ENCODE data around the gene HS3ST6. TPM values are rescaled to one million over a fixed set of nuclear protein-coding genes. Genes with fewer than 3 reads are reported as not detected.

Gene HS3ST6
- total RNA-seq, 2 donors from 2014 or later: not detected

DNA sequence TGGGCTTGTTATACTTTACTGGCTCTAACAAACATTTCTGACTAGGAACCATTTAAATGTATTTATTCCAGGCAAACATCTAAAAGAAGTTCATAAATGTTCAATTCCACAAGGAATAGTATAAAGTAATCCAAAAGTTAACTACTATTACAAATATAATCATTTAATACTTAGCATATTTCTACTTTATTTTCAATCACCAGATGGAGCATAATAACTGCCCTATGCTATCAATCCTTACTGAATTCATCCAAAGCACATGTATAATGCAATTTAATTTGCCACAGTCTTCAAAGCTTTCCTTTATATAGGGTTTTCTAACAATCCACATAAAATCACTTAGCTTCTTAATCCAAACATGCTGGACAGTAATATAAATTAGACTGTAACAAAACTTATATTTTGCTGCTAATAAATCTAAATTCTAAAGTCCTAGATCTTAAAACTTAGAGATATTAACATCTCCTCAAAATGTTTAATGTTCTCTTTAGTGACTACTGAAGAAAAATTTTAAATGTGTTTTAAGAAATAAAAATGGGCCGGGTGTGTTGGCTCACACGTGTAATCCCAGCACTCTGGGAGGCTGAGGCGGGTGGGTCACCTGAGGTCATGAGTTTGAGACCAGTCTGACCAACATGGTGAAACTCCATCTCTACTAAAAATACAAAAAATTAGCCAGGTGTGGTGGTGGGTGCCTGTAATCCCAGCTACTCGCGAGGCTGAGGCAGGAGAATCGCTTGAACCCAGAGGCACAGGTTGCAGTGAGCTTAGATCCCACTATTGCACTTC, 52.1 kb downstream of the HS3ST6 start:
- no peaks in the 10 kb centered on the region for H3K36me3 Mint-ChIP-seq (ENCODE audit: low read depth)
- no peak overlapping the region for H3K4me3 Mint-ChIP-seq
- Histone ChIP-seq H3K4me3 (ENCODE audit: low read length) (no peak overlapping the region), H3K27me3 (ENCODE audit: control insufficient read depth, insufficient read depth, low read length, poor library complexity, severe bottlenecking) (peaks cover 32% of the 10 kb centered on the region), H3K4me1 (ENCODE audit: control insufficient read depth, insufficient read depth, low read length) (no peaks in the 10 kb centered on the region), H3K9ac (ENCODE audit: extremely low read depth, low read length, poor library complexity, severe bottlenecking) (no peak overlapping the region), H3K36me3 (ENCODE audit: control insufficient read depth, insufficient read depth, low read length) (no peaks in the 10 kb centered on the region), H3K9me3 (ENCODE audit: control insufficient read depth, low read length) (no peaks in the 10 kb centered on the region), H3K27ac (ENCODE audit: low read depth, low read length) (no peak overlapping the region)
- peaks cover 31% of the 10 kb centered on the region for H3K27me3 Mint-ChIP-seq (ENCODE audit: insufficient read depth)
- no peak overlapping the region for H3K27ac Mint-ChIP-seq
- no peak for DNase-seq
- 68 to 79% methylated on average over 3 to 6 of the region's 6 CpGs for WGBS, 2 experiments (ENCODE audit: insufficient coverage in 1 of 2, insufficient read length in 1 of 2)
- no peaks in the 10 kb centered on the region for H3K4me1 Mint-ChIP-seq
- no peaks in the 10 kb centered on the region for H3K9me3 Mint-ChIP-seq
- TF ChIP-seq CTCF (conservative IDR thresholded peaks at IDR 0.05): no peak

DNA sequence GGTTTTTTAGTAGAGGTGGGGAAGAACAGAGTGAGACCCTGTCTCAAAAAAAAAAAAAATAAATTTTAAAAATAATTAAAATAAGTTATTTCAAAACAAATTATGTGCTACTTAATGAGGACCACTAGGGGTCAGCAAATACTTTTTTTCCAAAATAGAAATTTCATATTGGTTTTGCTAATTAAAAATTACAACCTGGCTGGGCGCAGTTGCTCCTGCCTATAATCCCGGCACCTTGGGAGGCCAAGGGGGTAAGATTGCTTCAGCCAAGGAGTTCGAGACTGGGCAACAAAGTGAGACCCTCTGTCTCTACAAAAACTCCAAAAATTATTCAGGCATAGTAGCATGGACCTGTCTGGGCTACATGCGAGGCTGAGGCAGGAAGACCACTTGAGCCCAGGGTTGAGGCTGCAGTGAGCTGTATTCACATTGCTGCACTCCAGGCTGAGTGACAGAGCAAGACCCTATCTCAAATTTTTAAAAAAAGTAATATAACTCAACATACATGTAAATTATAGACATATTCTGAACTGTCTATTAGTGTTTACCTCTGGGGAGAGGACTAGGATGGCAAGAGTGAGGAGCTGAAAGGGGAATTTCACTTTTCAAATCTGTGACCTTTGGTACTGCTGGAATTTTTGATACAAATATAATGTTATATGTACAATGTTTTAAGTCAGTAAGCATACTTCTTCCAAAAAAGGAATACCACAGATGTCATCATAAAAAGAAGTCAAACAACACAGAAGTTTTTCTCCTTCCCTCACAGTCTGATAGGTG, 54.3 kb downstream of the HS3ST6 start:
- 31 to 38% methylated on average over 4 of the region's 4 CpGs for WGBS, 2 experiments (ENCODE audit: insufficient coverage in 1 of 2, insufficient read length in 1 of 2)
- no peak overlapping the region for H3K27ac ChIP-seq (ENCODE audit: low read depth, low read length)
- peak; percentile 78 for TF ChIP-seq CTCF (conservative IDR thresholded peaks at IDR 0.05)
- Mint-ChIP-seq H3K9me3 (no peaks in the 10 kb centered on the region), H3K4me3 (no peak overlapping the region), H3K27ac (no peak overlapping the region), H3K27me3 (ENCODE audit: insufficient read depth) (peaks cover 45% of the 10 kb centered on the region), H3K36me3 (ENCODE audit: low read depth) (no peaks in the 10 kb centered on the region), H3K4me1 (no peaks in the 10 kb centered on the region)
- DNase-seq: no peak
- H3K4me3 ChIP-seq (ENCODE audit: low read length): no peak overlapping the region
- no peaks in the 10 kb centered on the region for H3K36me3 ChIP-seq (ENCODE audit: control insufficient read depth, insufficient read depth, low read length)
- H3K27me3 ChIP-seq (ENCODE audit: control insufficient read depth, insufficient read depth, low read length, poor library complexity, severe bottlenecking): peaks cover 55% of the 10 kb centered on the region
- H3K9me3 ChIP-seq (ENCODE audit: control insufficient read depth, low read length): no peaks in the 10 kb centered on the region
- no peaks in the 10 kb centered on the region for H3K4me1 ChIP-seq (ENCODE audit: control insufficient read depth, insufficient read depth, low read length)
- no peak overlapping the region for H3K9ac ChIP-seq (ENCODE audit: extremely low read depth, low read length, poor library complexity, severe bottlenecking)

GRCh38 chr16:1862394-1862793, 55.8 kb downstream of the HS3ST6 start:
- H3K9me3 Mint-ChIP-seq: no peaks in the 10 kb centered on the region
- H3K4me1 Mint-ChIP-seq: peaks cover 4% of the 10 kb centered on the region
- no peak overlapping the region for H3K4me3 ChIP-seq (ENCODE audit: low read length)
- H3K4me1 ChIP-seq (ENCODE audit: control insufficient read depth, insufficient read depth, low read length): no peaks in the 10 kb centered on the region
- H3K27ac Mint-ChIP-seq: no peak overlapping the region
- H3K27me3 Mint-ChIP-seq (ENCODE audit: insufficient read depth): peaks cover 56% of the 10 kb centered on the region
- H3K36me3 ChIP-seq (ENCODE audit: control insufficient read depth, insufficient read depth, low read length): no peaks in the 10 kb centered on the region
- H3K36me3 Mint-ChIP-seq (ENCODE audit: low read depth): no peaks in the 10 kb centered on the region
- no peak overlapping the region for H3K27ac ChIP-seq (ENCODE audit: low read depth, low read length)
- peaks cover 69% of the 10 kb centered on the region for H3K27me3 ChIP-seq (ENCODE audit: control insufficient read depth, insufficient read depth, low read length, poor library complexity, severe bottlenecking)
- no peak for TF ChIP-seq CTCF (conservative IDR thresholded peaks at IDR 0.05)
- 60 to 83% methylated on average over 1 to 9 of the region's 9 CpGs for WGBS, 2 experiments (ENCODE audit: insufficient coverage in 1 of 2, insufficient read length in 1 of 2)
- no peak for DNase-seq
- H3K9me3 ChIP-seq (ENCODE audit: control insufficient read depth, low read length): no peaks in the 10 kb centered on the region
- H3K4me3 Mint-ChIP-seq: no peak overlapping the region
- H3K9ac ChIP-seq (ENCODE audit: extremely low read depth, low read length, poor library complexity, severe bottlenecking): no peak overlapping the region

Measured in endodermal cell (in vitro differentiated cells).